HG02610 (cell line): ENCODE results near the gene KIR2DL3.
"Not testable (repeated sequence)": the region's sequence is repeated elsewhere in the genome, so short reads cannot be mapped to it uniquely, and the experiment has no call there.

Experiments used
- ATAC-seq: cut with Tn5 transposase; IDR thresholded peaks from one replicate; pipeline ENCODE4 v1.9.1; 2021; ENCODE audit warnings: mild to moderate bottlenecking, moderate library complexity; ENCODE audit not compliant: unreplicated experiment

The KIR2DL3 gene

DNA sequence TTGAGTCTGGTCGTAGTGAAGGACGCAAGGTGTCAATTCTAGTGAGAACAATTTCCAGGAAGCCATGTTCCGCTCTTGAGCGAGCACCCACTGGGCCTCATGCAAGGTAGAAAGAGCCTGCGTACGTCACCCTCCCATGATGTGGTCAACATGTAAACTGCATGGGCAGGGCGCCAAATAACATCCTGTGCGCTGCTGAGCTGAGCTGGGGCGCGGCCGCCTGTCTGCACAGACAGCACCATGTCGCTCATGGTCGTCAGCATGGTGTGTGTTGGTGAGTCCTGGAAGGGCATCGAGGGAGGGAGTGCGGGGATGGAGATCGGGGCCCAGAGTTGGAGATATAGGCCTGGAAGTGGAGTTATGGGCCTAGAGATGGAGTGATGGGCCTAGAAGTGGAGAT lies at the start of gene KIR2DL3:
KIR2DL3 (plus strand) TSS at position 208 of the 400 bp plus-strand sequence; CDS start at position 241, 33 bp downstream.
- not testable (repeated sequence) for ATAC-seq

DNA sequence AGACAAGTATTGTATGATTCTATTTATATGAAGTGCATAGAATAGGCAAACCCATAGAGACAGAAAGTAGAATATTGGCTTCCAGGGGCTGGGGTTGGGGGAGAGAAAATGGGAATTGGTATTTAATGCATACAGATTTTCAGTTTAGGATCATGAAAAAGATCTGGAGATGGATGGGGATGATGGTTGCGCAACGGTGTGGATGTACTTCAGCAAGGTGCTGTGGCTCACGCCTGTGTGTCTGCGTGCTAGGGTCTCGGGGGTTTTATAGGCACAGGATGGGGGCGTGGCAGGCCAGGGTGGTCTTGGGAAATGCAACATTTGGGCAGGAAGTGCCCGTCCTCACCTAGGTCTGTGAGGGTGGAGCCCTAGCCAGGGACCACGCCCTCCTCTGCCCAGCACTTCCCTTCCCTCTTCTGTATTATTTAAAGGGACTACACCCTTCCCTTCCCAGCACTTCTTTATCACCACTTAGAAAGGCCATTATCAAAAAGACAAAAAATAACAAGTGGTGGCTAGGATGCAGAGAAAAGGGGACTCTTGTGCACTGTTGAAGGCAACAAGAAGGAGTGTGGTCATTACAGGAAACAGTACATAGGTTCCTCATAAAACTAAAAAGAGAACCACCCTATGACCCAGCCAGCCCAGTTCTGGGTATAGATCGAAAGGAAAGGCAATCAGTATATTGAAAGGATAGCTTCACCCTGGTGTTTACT lies 46.6 kb upstream of the KIR2DL3 start:
- ATAC-seq = no peak

- ATAC-seq = no peak
Measured at GRCh38 chr19:54692298-54692615, 46.1 kb upstream of the KIR2DL3 start.

DNA sequence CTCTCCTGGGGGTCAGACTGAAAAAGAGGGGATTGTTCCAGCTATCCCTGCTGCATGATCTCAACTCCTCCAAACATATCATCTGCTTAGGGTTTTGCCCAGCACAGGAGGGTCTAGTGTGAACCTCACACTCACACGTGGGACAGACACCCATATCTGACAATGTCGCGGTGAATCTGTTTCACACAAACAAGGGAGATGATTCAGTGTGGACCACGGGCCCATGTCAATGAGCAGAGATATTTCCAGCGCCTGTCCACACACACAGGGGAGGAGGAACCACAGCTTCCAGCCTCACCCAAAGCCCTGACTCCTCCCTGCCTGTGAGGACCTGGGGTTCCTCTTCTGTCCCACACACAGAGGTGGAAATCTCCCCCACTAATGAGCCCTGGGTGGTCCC lies 43.7 kb upstream of the KIR2DL3 start:
- ATAC-seq = no peak

GRCh38 chr19:54696117-54696548 lies 42.2 kb upstream of the KIR2DL3 start:
- no peak for ATAC-seq

- ATAC-seq = no peak
Measured at GRCh38 chr19:54696766-54697165, 41.5 kb upstream of the KIR2DL3 start.

DNA sequence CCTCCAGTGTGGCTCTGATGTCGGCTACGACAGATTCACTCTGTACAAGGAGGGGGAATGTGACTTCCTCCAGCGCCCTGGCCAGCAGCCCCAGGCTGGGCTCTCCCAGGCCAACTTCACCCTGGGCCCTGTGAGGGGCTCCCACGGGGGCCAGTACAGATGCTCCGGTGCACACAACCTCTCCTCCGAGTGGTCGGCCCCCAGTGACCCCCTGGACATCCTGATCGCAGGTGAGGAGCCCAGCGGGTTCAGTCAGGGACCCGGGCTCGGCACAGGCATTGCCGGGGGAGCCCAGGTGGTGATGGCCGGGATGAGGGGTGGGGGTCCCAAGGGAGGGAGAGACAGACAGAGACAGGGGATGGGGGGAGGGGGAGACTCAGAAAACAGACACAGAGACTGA lies 40.6 kb upstream of the KIR2DL3 start:
- not testable (repeated sequence) for ATAC-seq

DNA sequence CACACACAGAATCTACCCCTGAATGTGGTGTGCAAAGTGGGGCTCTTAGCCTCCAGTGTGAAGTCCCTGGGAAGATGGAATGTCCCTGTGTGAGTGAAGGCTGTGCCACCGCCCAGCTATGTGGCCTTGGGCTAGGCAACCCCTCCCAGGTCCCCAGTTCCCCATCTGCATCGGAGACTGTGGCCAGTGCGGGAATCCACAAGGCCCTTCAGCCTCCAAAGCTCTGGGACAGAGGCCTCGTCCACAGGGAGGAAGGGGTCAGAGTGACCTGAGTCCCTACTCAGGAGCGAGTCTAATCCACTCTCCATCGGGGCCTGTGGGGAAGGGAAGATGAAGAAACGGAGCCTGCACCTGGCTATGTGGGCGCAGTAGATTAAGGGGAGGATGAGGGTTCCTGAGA lies 33.4 kb upstream of the KIR2DL3 start:
- no peak for ATAC-seq

GRCh38 chr19:54707962-54708361 lies 30.4 kb upstream of the KIR2DL3 start:
- ATAC-seq = no peak

- no peak for ATAC-seq
Measured at GRCh38 chr19:54708781-54709180, 29.5 kb upstream of the KIR2DL3 start.

GRCh38 chr19:54709212-54709948 lies 28.9 kb upstream of the KIR2DL3 start:
- ATAC-seq = no peak

DNA sequence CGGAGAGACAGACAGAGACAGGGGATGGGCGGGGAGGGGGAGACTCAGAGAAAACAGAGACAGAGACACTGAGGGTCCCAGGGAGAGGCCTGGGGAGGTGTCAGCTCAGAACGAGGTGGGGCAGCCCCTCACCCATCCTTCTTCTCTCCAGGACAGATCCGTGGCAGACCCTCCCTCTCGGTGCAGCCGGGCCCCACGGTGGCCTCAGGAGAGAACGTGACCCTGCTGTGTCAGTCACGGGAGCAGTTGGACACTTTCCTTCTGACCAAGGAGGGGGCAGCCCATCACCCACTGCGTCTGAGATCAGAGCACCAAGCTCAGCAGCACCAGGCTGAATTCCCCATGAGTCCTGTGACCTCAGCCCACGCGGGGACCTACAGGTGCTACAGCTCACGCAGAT lies 28.4 kb upstream of the KIR2DL3 start:
- ATAC-seq = not testable (repeated sequence)

DNA sequence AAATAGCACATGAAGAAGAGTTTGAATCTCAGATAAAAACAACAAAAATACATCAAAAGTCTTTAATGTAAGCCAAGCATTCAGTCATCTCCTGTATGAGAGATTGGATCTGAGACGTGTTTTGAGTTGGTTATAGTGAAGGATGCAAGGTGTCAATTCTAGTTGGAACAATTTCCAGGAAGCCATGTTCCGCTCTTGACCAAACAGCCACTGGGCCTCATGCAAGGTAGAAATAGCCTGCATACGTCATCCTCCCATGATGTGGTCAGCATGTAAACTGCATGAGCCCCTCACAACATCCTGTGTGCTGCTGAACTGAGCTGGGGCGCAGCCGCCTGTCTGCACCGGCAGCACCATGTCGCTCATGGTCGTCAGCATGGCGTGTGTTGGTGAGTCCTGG lies 14.2 kb upstream of the KIR2DL3 start, which contains the start of gene KIR3DL3:
KIR3DL3 (plus strand) TSS at position 301 of the 400 bp plus-strand sequence; CDS start at position 356, 55 bp downstream.
- no peak for ATAC-seq

DNA sequence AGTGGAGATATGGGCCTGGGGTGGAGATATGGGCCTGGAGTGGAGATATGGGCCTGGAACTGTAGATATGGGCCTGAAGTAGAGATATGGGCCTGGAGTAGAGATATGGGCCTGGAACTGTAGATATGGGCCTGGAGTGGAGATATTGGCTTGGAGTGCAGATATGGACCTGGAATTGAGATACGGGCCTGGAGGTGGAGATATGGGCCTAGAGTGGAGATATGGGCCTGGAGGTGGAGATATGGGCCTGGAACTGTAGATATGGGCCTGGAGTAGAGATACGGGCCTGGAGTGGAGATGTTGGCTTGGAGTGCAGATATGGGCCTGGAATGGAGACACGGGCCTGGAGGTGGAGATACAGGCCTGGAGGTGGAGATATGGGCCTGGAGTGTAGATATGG lies 13.7 kb upstream of the KIR2DL3 start:
- ATAC-seq = no peak

- no peak for ATAC-seq
Measured at GRCh38 chr19:54725321-54725720, 13.0 kb upstream of the KIR2DL3 start.

GRCh38 chr19:54727562-54727961 lies 10.8 kb upstream of the KIR2DL3 start:
- no peak for ATAC-seq

- ATAC-seq = no peak
Measured at GRCh38 chr19:54728167-54728566, 10.1 kb upstream of the KIR2DL3 start.

GRCh38 chr19:54729416-54730188 lies 8.7 kb upstream of the KIR2DL3 start:
- ATAC-seq = no peak

GRCh38 chr19:54731191-54731590 lies 7.1 kb upstream of the KIR2DL3 start:
- no peak for ATAC-seq

GRCh38 chr19:54738715-54739114 lies 402 bp downstream of the KIR2DL3 start:
- ATAC-seq = no peak
